Bronchial epithelial cell (primary cell): ENCODE results near the gene F8. TPM values are rescaled to one million over a fixed set of nuclear protein-coding genes. Genes with fewer than 3 reads are reported as not detected.

Experiments used
- DNase-seq: peaks from one replicate; pipeline ENCODE4 v3.0.0-alpha.2; 2010; ENCODE audit warnings: low read depth
- FAIRE-seq: peaks from 2 replicates; lab custom pipeline; 2011; peaks lifted over from hg19 to GRCh38; lab: Jason Lieb, UNC
- H3K27me3 ChIP-seq: 2 replicates; pipeline ENCODE4 v1.5.1; 2011; ENCODE audit warnings: low read length; ENCODE audit not compliant: control insufficient read depth, insufficient read depth
- H3K36me3 ChIP-seq: 2 replicates; pipeline ENCODE4 v1.5.1; 2011; ENCODE audit warnings: low read length; ENCODE audit not compliant: control insufficient read depth, insufficient read depth
- H3K4me3 ChIP-seq: 2 replicates; pipeline ENCODE4 v1.5.1; 2011; ENCODE audit warnings: mild to moderate bottlenecking, low read depth, low read length, control low read depth
- total RNA-seq: library from RNA; depleted of rRNA; stranded (reverse); fragments of >200 nt; gene quantifications from 2 replicates; pipeline ENCODE4 v1.2.1, GENCODE V29; 2014
- TF ChIP-seq, protein P1 (sequence below): IDR thresholded peaks from 2 replicates; pipeline ENCODE4 v1.5.1; 2011; ENCODE audit warnings: mild to moderate bottlenecking, moderate library complexity, low read length, control low read depth, inconsistent platforms; ENCODE audit not compliant: insufficient read depth, severe bottlenecking

F8 gene
- total RNA-seq, 1 donor from 2014 or later = 0.26 TPM

DNA sequence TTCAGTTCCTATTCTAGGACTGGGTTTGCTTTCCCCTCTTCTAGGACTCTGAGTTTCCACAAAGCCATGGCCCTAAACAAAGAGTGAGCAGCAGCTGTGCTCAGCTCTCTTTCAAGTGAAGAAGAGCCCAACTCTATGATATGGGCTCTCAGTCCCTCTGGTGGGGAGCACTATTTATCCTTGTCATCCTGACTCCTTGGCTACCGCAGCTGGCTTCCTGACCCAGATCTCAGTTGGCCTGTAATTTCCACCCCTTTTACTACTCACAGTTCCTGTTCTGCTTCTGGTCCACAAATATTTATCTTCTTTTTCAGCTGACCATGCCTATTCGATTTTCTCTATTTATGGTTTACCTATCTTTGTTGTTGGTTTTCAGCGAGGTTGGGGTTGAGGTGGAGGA lies 33.8 kb downstream of the F8 start:
- Histone ChIP-seq H3K36me3 (no peaks in the 10 kb centered on the region), H3K27me3 (no peaks in the 10 kb centered on the region)
- FAIRE-seq = no peak

DNA sequence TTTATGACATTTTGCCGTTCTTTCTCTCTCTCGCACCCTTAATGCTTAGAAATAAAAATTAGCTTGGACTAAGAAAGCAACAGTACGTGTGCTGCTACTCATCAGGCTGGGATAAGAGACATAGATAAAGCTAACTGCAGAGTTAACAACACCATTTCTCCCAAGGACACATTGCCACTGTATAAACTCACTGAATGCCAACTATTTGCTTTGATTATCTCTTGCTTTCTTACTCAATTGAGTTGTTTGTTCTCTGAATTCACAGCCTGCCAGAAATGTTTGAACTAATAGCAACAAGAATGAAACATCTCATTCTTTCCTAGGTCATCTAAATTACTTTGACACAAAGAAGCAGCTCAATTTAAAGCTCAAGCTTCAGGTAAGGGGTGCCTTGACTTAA lies 34.6 kb downstream of the F8 start:
- Histone ChIP-seq H3K27me3 (no peaks in the 10 kb centered on the region), H3K36me3 (no peaks in the 10 kb centered on the region), H3K4me3 (no peak overlapping the region)
- TF ChIP-seq, protein P1, sequence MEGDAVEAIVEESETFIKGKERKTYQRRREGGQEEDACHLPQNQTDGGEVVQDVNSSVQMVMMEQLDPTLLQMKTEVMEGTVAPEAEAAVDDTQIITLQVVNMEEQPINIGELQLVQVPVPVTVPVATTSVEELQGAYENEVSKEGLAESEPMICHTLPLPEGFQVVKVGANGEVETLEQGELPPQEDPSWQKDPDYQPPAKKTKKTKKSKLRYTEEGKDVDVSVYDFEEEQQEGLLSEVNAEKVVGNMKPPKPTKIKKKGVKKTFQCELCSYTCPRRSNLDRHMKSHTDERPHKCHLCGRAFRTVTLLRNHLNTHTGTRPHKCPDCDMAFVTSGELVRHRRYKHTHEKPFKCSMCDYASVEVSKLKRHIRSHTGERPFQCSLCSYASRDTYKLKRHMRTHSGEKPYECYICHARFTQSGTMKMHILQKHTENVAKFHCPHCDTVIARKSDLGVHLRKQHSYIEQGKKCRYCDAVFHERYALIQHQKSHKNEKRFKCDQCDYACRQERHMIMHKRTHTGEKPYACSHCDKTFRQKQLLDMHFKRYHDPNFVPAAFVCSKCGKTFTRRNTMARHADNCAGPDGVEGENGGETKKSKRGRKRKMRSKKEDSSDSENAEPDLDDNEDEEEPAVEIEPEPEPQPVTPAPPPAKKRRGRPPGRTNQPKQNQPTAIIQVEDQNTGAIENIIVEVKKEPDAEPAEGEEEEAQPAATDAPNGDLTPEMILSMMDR = no peak
- no peak for DNase-seq
- FAIRE-seq = no peak

More for the DNA sequence above, 33.8 kb downstream of the F8 start:
- TF ChIP-seq, protein P1 = no peak
- no peak for DNase-seq
- no peak overlapping the region for H3K4me3 ChIP-seq

DNA sequence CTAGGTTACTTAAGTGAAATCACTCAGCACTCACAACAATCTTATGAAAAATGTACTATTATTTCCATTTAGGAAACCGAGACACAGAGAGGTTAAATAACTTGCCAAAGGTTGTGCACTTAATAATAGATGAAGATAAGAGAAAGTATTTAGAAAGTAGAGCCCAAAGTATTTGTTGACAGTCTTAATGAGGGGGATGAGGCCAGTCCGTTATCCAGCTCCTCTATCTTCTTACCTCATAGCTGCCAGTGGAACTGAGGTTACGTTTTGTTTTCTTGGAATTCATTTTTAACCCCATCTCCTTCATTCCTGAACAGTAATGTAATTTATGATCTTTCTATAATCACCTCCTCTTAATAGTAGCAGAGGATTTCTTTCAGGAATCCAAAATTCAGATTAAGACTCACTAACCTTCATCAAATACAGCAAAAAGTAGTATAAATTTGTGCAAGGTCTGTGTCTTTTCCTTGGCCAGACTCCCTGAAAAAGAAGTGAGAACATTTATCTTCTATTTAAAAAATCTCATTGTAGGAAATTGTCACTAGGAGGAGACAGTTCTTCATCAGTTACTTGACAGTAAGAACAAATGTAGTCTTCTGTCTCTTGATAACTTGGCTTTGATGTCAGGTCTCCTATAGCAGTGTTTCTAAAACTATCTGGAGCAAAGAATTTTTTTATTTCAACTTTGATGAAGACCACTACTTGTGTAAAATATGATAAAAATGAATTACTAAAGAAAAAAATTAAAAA lies 35.5 kb downstream of the F8 start:
- Histone ChIP-seq H3K27me3 (no peaks in the 10 kb centered on the region), H3K4me3 (no peak overlapping the region), H3K36me3 (no peaks in the 10 kb centered on the region)
- no peak for FAIRE-seq
- TF ChIP-seq, protein P1 = no peak
- no peak for DNase-seq

DNA sequence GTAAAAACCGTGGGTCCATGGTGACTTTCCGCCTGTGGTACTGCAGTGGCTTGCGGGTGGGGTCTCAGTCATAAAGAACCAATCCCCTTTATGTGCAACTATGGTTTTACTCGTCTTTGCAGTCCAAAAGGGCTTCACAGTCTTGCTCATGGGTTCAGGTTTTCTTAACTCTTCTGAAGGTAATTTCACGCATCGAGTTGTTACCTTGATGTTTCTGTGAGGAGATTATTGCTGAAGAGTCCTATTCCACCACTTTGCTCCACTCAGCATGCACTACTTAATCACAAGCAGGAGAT lies 41.5 kb downstream of the F8 start:
- FAIRE-seq = no peak
- TF ChIP-seq, protein P1 = no peak
- Histone ChIP-seq H3K27me3 (no peaks in the 10 kb centered on the region), H3K36me3 (no peaks in the 10 kb centered on the region), H3K4me3 (no peak overlapping the region)
- no peak for DNase-seq

DNA sequence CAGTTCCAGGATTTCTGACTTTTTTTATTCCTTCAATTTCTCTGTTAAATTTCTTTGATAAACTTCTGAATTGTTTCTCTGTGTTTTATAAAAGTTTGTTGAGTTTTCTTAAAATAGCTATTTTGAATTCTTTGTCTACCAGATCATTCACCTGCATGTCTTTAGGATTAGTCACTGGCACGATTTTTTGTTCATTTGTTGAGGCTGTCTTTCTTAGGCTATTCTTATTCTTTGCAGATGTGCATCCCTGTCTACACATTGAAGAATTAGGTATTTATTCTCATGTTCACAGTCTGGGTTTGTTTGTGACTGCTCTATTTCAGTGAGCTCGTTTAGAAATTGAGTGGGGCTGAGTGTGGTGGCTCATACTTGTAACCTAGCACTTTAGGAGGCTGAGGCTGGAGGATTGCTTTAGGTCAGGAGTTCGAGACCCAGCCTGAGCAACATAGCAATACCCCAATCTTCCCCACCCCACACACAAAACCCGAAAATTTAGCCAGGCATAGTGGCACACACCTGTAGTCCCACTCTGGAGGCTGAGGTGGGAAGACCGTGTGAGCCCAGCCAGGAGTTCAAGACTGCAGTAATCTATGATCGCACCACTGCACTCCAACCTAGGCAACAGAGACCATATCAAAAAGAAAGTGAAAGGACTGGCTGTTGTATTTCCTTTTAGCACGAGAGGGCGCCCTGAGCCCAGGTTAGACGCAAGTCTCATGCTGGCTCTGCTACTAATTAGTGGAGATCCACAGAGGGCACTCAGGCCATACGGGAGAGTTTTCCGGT lies 42.0 kb downstream of the F8 start:
- FAIRE-seq (no peak), DNase-seq (peak; percentile 38)
- TF ChIP-seq, protein P1 = peak; percentile 62
- Histone ChIP-seq H3K36me3 (no peaks in the 10 kb centered on the region), H3K4me3 (peak overlapping the region; percentile 22), H3K27me3 (no peaks in the 10 kb centered on the region)

DNA sequence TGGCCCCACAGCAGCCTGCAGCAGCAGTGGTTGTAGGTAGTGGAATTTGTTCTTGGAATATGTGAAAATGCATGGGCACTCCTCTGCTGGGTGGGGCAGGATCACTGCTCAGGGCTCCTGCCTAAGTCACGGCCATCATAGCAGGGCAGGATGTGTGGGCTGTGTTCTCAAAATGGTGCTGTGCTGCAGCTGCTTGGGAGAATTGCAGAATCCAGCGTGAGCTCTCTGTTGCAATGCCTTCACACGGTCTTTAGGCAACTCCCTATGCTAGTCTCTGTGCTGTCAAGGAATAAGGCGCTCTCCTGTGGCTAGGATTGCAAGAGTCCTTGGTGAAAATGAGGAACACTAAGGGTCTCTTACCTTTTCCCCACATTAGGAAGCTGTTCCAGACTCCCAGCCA lies 42.9 kb downstream of the F8 start:
- Histone ChIP-seq H3K4me3 (no peak overlapping the region), H3K27me3 (no peaks in the 10 kb centered on the region), H3K36me3 (no peaks in the 10 kb centered on the region)
- TF ChIP-seq, protein P1 = no peak
- FAIRE-seq (no peak), DNase-seq (no peak)
